HG03135 (cell line): ENCODE measurements around the gene PIK3R5.

Experiments used
- ATAC-seq: cut with Tn5 transposase; IDR thresholded peaks from one replicate; pipeline ENCODE4 v1.9.1; 2021; ENCODE audit warnings: mild to moderate bottlenecking, moderate library complexity; ENCODE audit not compliant: unreplicated experiment

PIK3R5 gene

DNA sequence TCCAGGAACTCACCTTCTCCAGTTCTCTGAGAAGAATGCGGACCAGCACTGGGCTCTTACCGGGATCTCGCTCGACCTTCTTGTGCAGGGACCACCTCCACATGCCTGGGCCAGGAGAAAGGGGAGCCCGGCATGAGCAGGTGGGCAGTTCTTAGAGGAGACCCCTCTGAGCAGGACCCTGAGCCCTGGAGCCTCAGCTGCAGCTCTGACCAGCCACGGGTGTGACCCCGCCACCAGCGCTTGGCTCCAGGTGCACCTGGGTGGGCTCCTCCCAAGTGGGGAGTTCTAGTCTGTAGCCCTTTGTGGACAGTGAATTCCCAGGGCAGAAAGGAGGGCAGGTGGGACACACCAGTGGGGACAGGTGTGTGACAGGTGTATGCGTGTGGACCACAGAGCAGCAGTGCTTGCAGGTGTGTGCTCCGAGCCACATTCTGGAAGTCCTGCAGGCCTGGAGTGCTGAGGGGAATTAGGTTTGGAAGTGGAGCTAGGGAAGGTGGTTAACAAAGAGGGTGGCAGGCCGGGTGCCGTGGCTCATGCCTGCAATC, 126.9 kb downstream of the PIK3R5 start:
- no peak for ATAC-seq

DNA sequence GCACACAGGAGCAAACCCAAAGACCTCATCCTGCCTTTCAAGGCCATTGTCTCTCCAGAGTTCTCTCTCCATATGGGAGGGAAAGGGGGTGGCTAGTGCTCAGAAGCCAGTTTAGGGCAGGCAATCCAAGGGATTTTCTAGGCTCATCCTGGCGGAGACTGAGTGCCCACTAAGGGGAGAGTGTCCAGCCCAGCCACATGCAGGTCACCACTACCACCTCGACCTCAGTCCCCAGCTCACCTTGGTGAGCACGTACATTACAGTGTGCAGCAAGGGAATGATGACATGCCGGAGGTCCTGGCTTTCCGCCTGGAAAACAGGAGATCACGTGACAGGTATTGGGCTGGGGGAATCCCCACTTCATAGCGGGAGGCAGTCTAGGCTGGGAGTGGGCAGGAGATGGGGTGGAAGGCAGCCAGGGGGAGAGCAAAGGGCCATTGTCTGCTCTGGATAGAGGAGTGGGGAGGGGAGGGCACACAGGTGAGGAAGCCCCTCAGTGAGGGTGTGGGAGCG, 127.9 kb downstream of the PIK3R5 start:
- no peak for ATAC-seq

DNA sequence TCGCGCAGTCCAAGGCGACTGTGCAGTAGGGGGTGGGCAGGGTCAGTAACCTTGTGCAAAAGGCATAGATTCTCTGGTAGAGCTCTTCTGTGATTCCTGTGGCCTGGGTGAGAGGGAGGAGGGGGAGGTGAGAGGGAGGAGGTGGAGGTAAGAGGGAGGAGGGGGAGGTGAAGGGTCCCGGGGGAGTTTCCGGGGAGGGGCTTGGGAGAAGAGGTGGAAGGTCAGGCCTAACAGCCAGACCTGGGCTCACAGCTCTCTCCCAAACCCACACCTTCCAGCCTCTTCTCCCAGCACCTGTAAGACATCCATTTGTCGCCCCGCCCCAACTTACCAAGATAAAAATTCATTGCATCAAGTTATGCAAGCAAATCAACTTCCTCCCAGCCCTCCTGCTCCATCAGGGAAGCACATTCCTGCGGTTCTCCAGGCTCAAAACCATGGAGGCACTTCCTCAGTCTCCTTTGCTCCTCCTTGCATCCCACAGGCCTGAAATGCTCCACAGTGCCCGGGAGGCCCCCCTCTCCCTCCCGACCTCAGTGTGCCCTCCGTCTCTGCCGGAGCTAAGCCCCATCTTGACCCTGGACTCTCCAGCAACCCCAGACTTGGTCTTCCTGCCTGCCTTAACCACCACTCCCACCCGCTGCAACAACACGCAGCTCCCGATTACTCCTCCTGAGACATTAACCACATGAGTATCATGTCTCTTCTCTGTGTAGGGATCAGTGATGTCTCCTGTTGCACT, 128.5 kb downstream of the PIK3R5 start:
- no peak for ATAC-seq

DNA sequence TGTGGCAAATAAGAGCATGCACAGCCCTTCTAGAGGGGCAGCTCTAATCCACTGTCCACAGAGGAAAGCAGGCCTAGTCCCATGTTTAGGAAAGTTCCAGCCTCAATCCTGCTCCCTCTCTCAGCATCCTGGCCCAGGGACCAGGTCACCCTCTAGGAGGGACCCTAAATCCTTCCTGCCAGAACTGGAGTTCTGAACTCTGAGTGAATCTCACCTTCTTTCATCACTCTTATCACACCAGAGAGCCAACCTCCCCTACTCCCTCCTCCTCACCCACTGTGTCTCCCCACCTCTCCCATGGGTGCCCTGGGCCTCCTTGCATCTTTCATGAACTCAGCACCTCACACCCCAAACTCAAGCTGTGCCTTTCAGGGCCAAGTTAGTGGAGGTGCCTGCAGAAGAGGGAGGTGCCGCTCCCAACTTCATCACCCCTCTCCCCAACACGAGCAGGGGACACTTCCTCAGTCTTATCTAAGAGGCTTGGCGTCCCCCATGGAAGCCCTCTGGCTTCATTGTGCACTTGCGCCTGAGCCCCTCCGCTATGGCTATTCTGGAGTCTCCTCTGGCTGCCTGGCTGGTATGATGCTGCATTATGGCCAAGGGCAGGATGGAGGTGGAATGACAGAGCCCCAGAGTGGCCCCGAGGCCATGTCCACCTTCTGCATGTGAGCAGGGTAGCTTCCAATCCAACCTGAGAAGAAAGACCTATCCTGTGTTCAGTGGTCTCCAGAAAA, 129.7 kb downstream of the PIK3R5 start:
- no peak for ATAC-seq

DNA sequence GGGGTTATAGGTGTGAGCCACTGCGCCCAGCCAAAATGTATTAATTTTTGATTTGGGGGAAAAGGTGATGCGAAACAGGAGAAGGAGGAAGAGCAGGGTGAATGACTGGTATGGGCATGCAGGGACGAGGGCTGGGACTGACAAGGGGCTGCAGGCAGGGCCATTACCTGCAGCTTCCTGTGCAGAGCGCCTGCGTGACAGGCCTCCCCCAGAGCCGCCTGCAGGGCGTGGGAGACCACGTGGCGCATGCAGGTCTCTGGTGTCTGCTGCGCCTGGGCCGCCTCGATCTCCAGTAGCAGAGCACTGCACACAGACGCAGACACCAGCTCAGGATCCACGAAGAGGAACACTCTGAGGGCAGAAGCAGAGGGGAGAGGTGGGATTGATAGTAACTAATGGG, 130.4 kb downstream of the PIK3R5 start:
- no peak for ATAC-seq

DNA sequence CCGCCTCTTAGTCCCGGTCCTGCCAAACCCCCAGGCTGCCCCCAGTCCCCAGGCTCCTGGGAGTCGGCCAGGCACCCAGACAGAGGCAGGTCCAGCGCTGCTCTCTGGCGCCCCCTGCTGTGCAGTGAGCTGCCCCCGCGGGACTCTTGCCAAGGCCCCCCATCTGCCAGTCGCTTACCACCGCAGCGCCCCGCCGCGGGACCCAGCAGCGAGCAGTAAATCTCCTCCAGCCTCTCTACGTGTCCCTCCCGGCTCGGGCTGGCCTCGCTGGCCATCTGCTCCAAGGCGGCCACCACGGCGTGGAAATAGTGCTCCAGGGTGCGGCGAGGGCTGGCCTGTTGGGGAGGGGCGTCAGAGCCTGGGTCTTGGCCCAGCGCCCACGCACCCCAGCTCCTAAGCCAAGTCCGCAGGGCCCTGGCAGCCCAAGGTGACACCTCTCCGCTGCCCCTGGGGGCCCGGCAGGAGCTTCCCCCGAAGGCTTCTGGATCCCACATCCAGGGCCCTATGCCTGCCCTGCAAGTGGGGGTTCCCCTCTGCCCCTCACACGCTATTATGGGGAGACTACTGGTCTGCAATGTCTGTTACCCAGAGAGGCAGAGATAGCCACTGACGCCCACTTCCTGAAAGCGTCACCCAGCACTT, 132.7 kb downstream of the PIK3R5 start:
- ATAC-seq = no peak

DNA sequence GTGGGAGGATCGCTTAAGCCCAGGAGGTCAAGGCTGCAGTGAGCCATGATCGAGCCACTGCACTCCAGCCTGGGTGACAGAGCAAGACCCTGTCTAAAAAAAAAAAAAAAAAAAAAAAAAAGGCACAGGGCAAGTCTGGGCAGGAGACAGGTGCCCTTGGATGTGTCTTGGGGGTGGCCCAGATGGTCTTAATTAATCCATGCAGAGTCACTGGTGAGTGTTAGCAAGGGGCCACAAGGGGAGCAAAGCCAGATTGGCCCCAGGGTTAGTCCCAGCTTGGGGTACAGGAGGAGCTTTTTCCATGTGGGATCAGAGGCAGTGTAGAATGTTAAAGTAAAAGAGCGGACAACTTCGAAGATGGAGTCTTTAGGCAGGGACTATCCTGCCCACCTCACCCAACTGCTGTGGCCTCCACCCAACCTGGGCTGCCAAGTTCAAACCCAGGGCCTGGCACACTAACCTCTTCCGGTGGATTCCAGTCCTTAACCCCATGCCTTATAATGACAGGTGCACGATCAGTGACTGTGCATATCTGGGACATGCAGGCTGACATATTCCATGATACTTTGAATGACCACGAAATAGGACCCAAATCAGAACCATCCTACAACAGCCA, 134.2 kb downstream of the PIK3R5 start:
- no peak for ATAC-seq

DNA sequence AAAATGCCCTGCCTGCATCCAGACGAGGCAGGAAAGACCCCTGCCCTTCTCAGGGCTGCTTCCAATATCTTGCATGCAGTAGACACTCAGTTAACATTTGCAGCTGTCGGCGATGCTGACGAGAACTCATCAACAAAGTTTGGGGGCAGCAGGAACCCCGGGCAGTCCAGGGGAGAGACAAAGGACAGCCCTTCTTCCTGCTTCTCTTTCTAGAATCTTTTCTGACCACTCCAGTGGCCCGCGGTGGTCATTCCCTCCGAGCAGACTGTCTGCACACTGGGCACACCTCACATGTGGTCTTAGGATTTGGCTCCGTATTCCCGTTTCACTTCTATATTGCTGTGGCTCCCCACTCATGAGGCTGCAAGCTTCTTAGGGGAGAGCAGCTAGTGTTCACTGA, 135.4 kb downstream of the PIK3R5 start:
- no peak for ATAC-seq

DNA sequence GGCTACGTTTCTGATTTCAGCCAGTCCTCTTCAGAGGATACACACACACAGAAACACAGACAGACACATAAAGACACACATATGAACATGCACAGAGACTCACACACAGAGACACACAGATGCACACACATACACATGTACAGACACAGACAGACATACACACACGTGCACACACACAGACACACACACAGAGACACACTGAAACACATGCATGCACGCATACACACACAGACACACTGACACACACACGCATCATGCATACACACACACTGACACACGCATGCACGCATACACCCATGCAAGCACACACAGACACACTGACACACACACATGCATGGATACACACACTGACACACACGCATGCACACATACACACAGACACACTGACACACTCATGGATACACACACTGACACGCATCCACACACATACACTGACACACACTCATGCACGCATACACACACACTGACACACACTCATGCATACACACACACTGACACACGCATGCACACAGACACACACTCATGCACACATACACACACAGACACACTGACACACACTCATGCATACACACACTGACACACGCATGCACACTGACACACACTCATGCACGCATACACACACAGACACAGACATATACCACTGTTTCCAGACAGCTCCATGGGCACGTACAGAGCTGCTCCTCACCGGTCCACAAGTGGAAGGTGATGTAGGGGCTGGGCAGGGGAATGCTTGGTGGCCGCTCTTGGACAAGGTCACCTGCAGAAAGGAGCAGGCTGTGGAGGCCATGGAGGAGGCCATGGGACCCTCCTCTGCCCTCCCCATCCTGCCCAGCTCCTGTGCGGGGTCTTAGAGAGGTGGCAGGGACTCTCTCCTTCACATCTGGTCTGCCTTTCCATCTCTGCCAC, 136.2 kb downstream of the PIK3R5 start:
- ATAC-seq = no peak
